GM12878 (cell line): ENCODE measurements around the gene GBP4. TPM values are rescaled to one million over a fixed set of nuclear protein-coding genes. Genes with fewer than 3 reads are reported as not detected.

ENCODE experiments used
- polyA plus RNA-seq, 11 experiments: library from polyadenylated mRNA; depleted of rRNA in 4 of 11; unstranded in 6 of 11; stranded (reverse) in 5 of 11; fragments of >200 nt; fragmentation: Nextera tagmentation in 4 of 11; fragmentation: Illumina TruSeq in 1 of 11; extraction: Ambion mirVana in 4 of 11; extraction: Trizol in 1 of 11; gene quantifications; 1 replicate in 1 of 11; 2 replicates in 10 of 11; pipeline versions ENCODE4 v1.2.1 to v1.2.3, GENCODE V29; 2011 to 2016; ENCODE audit warnings: inconsistent platforms in 2 of 11, missing spikeins in 2 of 11, low read depth in 1 of 11
- total RNA-seq, 4 experiments: library from RNA; depleted of rRNA in 3 of 4; stranded (reverse); fragments of >200 nt in 3 of 4; fragmentation: Illumina TruSeq in 1 of 4; extraction: Trizol in 1 of 4; gene quantifications; 2 replicates each; pipeline versions ENCODE4 v1.2.1 to v1.2.3, GENCODE V29; 2013 to 2021

The GBP4 gene
- total and polyA plus RNA-seq, 10 of the 15 experiments (the other 5 are each of a cell fraction or from before 2014, with no cell fraction given), result 2.4 to 41.9 (median 3.5) TPM

Other genes starting within 250 kb of the GBP4 start
Only the 7 nearest of the 8 such genes appear.
- 16.9 and 17.1 TPM in 2 replicates for gene KYAT3, start 206.3 kb downstream of the GBP4 start, total RNA-seq (2014; rRNA removed)
- 24.4 and 25.3 TPM in 2 replicates for gene KYAT3, start 206.3 kb downstream of the GBP4 start, total RNA-seq (2014; rRNA removed; fragmentation: Illumina TruSeq; extraction: Trizol)
- 27.8 and 28.2 TPM in 2 replicates for gene KYAT3, start 206.3 kb downstream of the GBP4 start, total RNA-seq (2021)
- gene KYAT3, start 206.3 kb downstream of the GBP4 start, polyA plus RNA-seq (2011; rRNA removed), result 29.9 and 53.8 TPM in 2 replicates
- gene KYAT3, start 206.3 kb downstream of the GBP4 start, polyA plus RNA-seq (2014; fragmentation: Illumina TruSeq; extraction: Trizol), result 35.4 and 46.5 TPM in 2 replicates
- gene KYAT3, start 206.3 kb downstream of the GBP4 start, polyA plus RNA-seq (2014; fragmentation: Nextera tagmentation; extraction: Ambion mirVana), result 10 to 100 TPM; 18.9 to 21.8 TPM
- gene KYAT3, start 206.3 kb downstream of the GBP4 start, polyA plus RNA-seq (2014; rRNA removed), result 20.4 and 24.1 TPM in 2 replicates
- 10 to 100 TPM; 25.9 to 27.5 TPM for gene KYAT3, start 206.3 kb downstream of the GBP4 start, polyA plus RNA-seq (2016; fragmentation: Nextera tagmentation; extraction: Ambion mirVana)
- 2.6 TPM in 2 replicates for gene GBP3, start 176.1 kb downstream of the GBP4 start, total RNA-seq (2014; rRNA removed)
- 2.7 and 3.3 TPM in 2 replicates for gene GBP3, start 176.1 kb downstream of the GBP4 start, total RNA-seq (2014; rRNA removed; fragmentation: Illumina TruSeq; extraction: Trizol)
- 1.8 and 2.4 TPM in 2 replicates for gene GBP3, start 176.1 kb downstream of the GBP4 start, total RNA-seq (2021)
- 3.1 and 3.8 TPM in 2 replicates for gene GBP3, start 176.1 kb downstream of the GBP4 start, polyA plus RNA-seq (2011; rRNA removed)
- gene GBP3, start 176.1 kb downstream of the GBP4 start, polyA plus RNA-seq (2014; fragmentation: Illumina TruSeq; extraction: Trizol), result 2.1 and 5.7 TPM in 2 replicates
- gene GBP3, start 176.1 kb downstream of the GBP4 start, polyA plus RNA-seq (2014; fragmentation: Nextera tagmentation; extraction: Ambion mirVana), result 1 to 10 TPM in 1 of 2 experiments, under 1 TPM in 1; 0.32 to 1.2 TPM
- 1.2 and 1.4 TPM in 2 replicates for gene GBP3, start 176.1 kb downstream of the GBP4 start, polyA plus RNA-seq (2014; rRNA removed)
- gene GBP3, start 176.1 kb downstream of the GBP4 start, polyA plus RNA-seq (2016; fragmentation: Nextera tagmentation; extraction: Ambion mirVana), result under 1 TPM; 0.21 to 0.98 TPM
- 5.1 and 5.3 TPM in 2 replicates for gene GBP1, start 133.7 kb downstream of the GBP4 start, total RNA-seq (2014; rRNA removed)
- gene GBP1, start 133.7 kb downstream of the GBP4 start, total RNA-seq (2014; rRNA removed; fragmentation: Illumina TruSeq; extraction: Trizol), result 6.8 and 6.9 TPM in 2 replicates
- gene GBP1, start 133.7 kb downstream of the GBP4 start, total RNA-seq (2021), result 3.9 and 4.8 TPM in 2 replicates
- 8.7 and 8.9 TPM in 2 replicates for gene GBP1, start 133.7 kb downstream of the GBP4 start, polyA plus RNA-seq (2011; rRNA removed)
- 7.2 and 8.4 TPM in 2 replicates for gene GBP1, start 133.7 kb downstream of the GBP4 start, polyA plus RNA-seq (2014; fragmentation: Illumina TruSeq; extraction: Trizol)
- 1 to 10 TPM; 3.6 to 6.2 TPM for gene GBP1, start 133.7 kb downstream of the GBP4 start, polyA plus RNA-seq (2014; fragmentation: Nextera tagmentation; extraction: Ambion mirVana)
- 3.4 and 4.2 TPM in 2 replicates for gene GBP1, start 133.7 kb downstream of the GBP4 start, polyA plus RNA-seq (2014; rRNA removed)
- 1 to 10 TPM; 1.5 to 1.8 TPM for gene GBP1, start 133.7 kb downstream of the GBP4 start, polyA plus RNA-seq (2016; fragmentation: Nextera tagmentation; extraction: Ambion mirVana)
- 3.2 and 3.5 TPM in 2 replicates for gene GBP2, start 72.8 kb downstream of the GBP4 start, total RNA-seq (2014; rRNA removed)
- 5.9 and 7.7 TPM in 2 replicates for gene GBP2, start 72.8 kb downstream of the GBP4 start, total RNA-seq (2014; rRNA removed; fragmentation: Illumina TruSeq; extraction: Trizol)
- gene GBP2, start 72.8 kb downstream of the GBP4 start, total RNA-seq (2021), result 3.1 TPM in 2 replicates
- gene GBP2, start 72.8 kb downstream of the GBP4 start, polyA plus RNA-seq (2011; rRNA removed), result 5.6 and 6.1 TPM in 2 replicates
- 5.2 and 7.7 TPM in 2 replicates for gene GBP2, start 72.8 kb downstream of the GBP4 start, polyA plus RNA-seq (2014; fragmentation: Illumina TruSeq; extraction: Trizol)
- gene GBP2, start 72.8 kb downstream of the GBP4 start, polyA plus RNA-seq (2014; fragmentation: Nextera tagmentation; extraction: Ambion mirVana), result 1 to 10 TPM; 2.6 to 4.0 TPM
- gene GBP2, start 72.8 kb downstream of the GBP4 start, polyA plus RNA-seq (2014; rRNA removed), result 3.2 TPM in 2 replicates
- 1 to 10 TPM; 1.6 TPM for gene GBP2, start 72.8 kb downstream of the GBP4 start, polyA plus RNA-seq (2016; fragmentation: Nextera tagmentation; extraction: Ambion mirVana)
- gene GBP7, start 22.9 kb downstream of the GBP4 start, total RNA-seq (2014; rRNA removed), result not detected in 2 replicates
- gene GBP7, start 22.9 kb downstream of the GBP4 start, total RNA-seq (2014; rRNA removed; fragmentation: Illumina TruSeq; extraction: Trizol), result not detected in 2 replicates
- not detected in 2 replicates for gene GBP7, start 22.9 kb downstream of the GBP4 start, total RNA-seq (2021)
- gene GBP7, start 22.9 kb downstream of the GBP4 start, polyA plus RNA-seq (2011; rRNA removed), result not detected in 2 replicates
- not detected in 2 replicates for gene GBP7, start 22.9 kb downstream of the GBP4 start, polyA plus RNA-seq (2014; fragmentation: Illumina TruSeq; extraction: Trizol)
- not detected for gene GBP7, start 22.9 kb downstream of the GBP4 start, polyA plus RNA-seq (2014; fragmentation: Nextera tagmentation; extraction: Ambion mirVana)
- gene GBP7, start 22.9 kb downstream of the GBP4 start, polyA plus RNA-seq (2014; rRNA removed), result not detected in 2 replicates
- gene GBP7, start 22.9 kb downstream of the GBP4 start, polyA plus RNA-seq (2016; fragmentation: Nextera tagmentation; extraction: Ambion mirVana), result not detected
- 0.17 and 0.60 TPM in 2 replicates for gene GBP5, start 73.9 kb upstream of the GBP4 start, total RNA-seq (2014; rRNA removed)
- gene GBP5, start 73.9 kb upstream of the GBP4 start, total RNA-seq (2014; rRNA removed; fragmentation: Illumina TruSeq; extraction: Trizol), result 0.40 and 0.74 TPM in 2 replicates
- 0.44 and 0.56 TPM in 2 replicates for gene GBP5, start 73.9 kb upstream of the GBP4 start, total RNA-seq (2021)
- gene GBP5, start 73.9 kb upstream of the GBP4 start, polyA plus RNA-seq (2011; rRNA removed), result 0.50 and 0.53 TPM in 2 replicates
- 0.31 and 0.78 TPM in 2 replicates for gene GBP5, start 73.9 kb upstream of the GBP4 start, polyA plus RNA-seq (2014; fragmentation: Illumina TruSeq; extraction: Trizol)
- gene GBP5, start 73.9 kb upstream of the GBP4 start, polyA plus RNA-seq (2014; fragmentation: Nextera tagmentation; extraction: Ambion mirVana), result under 1 TPM; 0.29 to 0.55 TPM
- gene GBP5, start 73.9 kb upstream of the GBP4 start, polyA plus RNA-seq (2014; rRNA removed), result 0.37 and 0.72 TPM in 2 replicates
- gene GBP5, start 73.9 kb upstream of the GBP4 start, polyA plus RNA-seq (2016; fragmentation: Nextera tagmentation; extraction: Ambion mirVana), result 1 to 10 TPM in 1 of 2 experiments, under 1 TPM in 1; 0.35 to 1.0 TPM
- not detected in 2 replicates for gene GBP6, start 165.1 kb upstream of the GBP4 start, total RNA-seq (2014; rRNA removed)
- gene GBP6, start 165.1 kb upstream of the GBP4 start, total RNA-seq (2014; rRNA removed; fragmentation: Illumina TruSeq; extraction: Trizol), result 0.04 TPM in 1 of 2 replicates, not detected in the other
- gene GBP6, start 165.1 kb upstream of the GBP4 start, total RNA-seq (2021), result not detected in 2 replicates
- gene GBP6, start 165.1 kb upstream of the GBP4 start, polyA plus RNA-seq (2011; rRNA removed), result 2.7 and 3.5 TPM in 2 replicates
- not detected in 2 replicates for gene GBP6, start 165.1 kb upstream of the GBP4 start, polyA plus RNA-seq (2014; fragmentation: Illumina TruSeq; extraction: Trizol)
- gene GBP6, start 165.1 kb upstream of the GBP4 start, polyA plus RNA-seq (2014; fragmentation: Nextera tagmentation; extraction: Ambion mirVana), result under 1 TPM in 1 of 2 experiments, not detected in 1; 0.05 TPM
- 0.03 TPM in 1 of 2 replicates, not detected in the other for gene GBP6, start 165.1 kb upstream of the GBP4 start, polyA plus RNA-seq (2014; rRNA removed)
- gene GBP6, start 165.1 kb upstream of the GBP4 start, polyA plus RNA-seq (2016; fragmentation: Nextera tagmentation; extraction: Ambion mirVana), result not detected